Endometrium (tissue), 2 donors: Measurements from ENCODE around the gene ARHGAP12.
"Not testable (repeated sequence)": the region's sequence is repeated elsewhere in the genome, so short reads cannot be mapped to it uniquely, and the experiment has no call there.

Source experiments
- FAIRE-seq: peaks from 2 replicates; lab custom pipeline; 2012; peaks lifted over from hg19 to GRCh38; lab: Jason Lieb, UNC
- donor health status: control.
- donor health status: control.

Gene ARHGAP12

GRCh38 chr10:31820096-31820495 is 108.5 kb downstream of the ARHGAP12 start:
- no peak for FAIRE-seq

GRCh38 chr10:31819391-31819820 is 109.2 kb downstream of the ARHGAP12 start:
- no peak for FAIRE-seq

GRCh38 chr10:31816318-31816717 is 112.3 kb downstream of the ARHGAP12 start:
- no peak for FAIRE-seq

GRCh38 chr10:31808258-31809218 is 120.1 kb downstream of the ARHGAP12 start:
- FAIRE-seq = peak; percentile 97

GRCh38 chr10:31804352-31804810 is 124.2 kb downstream of the ARHGAP12 start:
- FAIRE-seq = no peak

- FAIRE-seq = peak; percentile 80
These were observed 124.9 kb downstream of the ARHGAP12 start for GRCh38 chr10:31803606-31804351.

- FAIRE-seq = no peak
These were observed 129.4 kb downstream of the ARHGAP12 start for GRCh38 chr10:31799181-31799580.

- no peak for FAIRE-seq
These were observed 135.9 kb downstream of the ARHGAP12 start for GRCh38 chr10:31792745-31793144.

- no peak for FAIRE-seq
These were observed 139.1 kb downstream of the ARHGAP12 start for GRCh38 chr10:31789555-31789954.

- no peak for FAIRE-seq
These were observed 145.9 kb downstream of the ARHGAP12 start for GRCh38 chr10:31782701-31783100.

GRCh38 chr10:31780717-31781116 is 147.9 kb downstream of the ARHGAP12 start:
- no peak for FAIRE-seq

- no peak for FAIRE-seq
These were observed 150.0 kb downstream of the ARHGAP12 start for GRCh38 chr10:31778627-31779026.

- no peak for FAIRE-seq
These were observed 152.5 kb downstream of the ARHGAP12 start for GRCh38 chr10:31776159-31776558.

GRCh38 chr10:31774928-31775650 is 153.5 kb downstream of the ARHGAP12 start:
- no peak for FAIRE-seq

- no peak for FAIRE-seq
These were observed 154.2 kb downstream of the ARHGAP12 start for GRCh38 chr10:31774299-31774900.

- FAIRE-seq = no peak
These were observed 154.8 kb downstream of the ARHGAP12 start for GRCh38 chr10:31773749-31774298.

GRCh38 chr10:31771331-31771831 is 157.2 kb downstream of the ARHGAP12 start:
- FAIRE-seq = no peak

GRCh38 chr10:31770307-31770902 is 158.2 kb downstream of the ARHGAP12 start:
- no peak for FAIRE-seq

- no peak for FAIRE-seq
These were observed 159.1 kb downstream of the ARHGAP12 start for GRCh38 chr10:31769564-31769963.

- FAIRE-seq = not testable (repeated sequence)
These were observed 159.7 kb downstream of the ARHGAP12 start for GRCh38 chr10:31768935-31769334.

GRCh38 chr10:31768467-31768866 is 160.2 kb downstream of the ARHGAP12 start:
- no peak for FAIRE-seq
